Hepatic stellate cell (primary cell): Measurements from ENCODE around the gene SYTL5.

Experiments
- DNase-seq: peaks from one replicate; pipeline ENCODE4 v3.0.0; 2011; ENCODE audit warnings: low spot score

Gene SYTL5

DNA sequence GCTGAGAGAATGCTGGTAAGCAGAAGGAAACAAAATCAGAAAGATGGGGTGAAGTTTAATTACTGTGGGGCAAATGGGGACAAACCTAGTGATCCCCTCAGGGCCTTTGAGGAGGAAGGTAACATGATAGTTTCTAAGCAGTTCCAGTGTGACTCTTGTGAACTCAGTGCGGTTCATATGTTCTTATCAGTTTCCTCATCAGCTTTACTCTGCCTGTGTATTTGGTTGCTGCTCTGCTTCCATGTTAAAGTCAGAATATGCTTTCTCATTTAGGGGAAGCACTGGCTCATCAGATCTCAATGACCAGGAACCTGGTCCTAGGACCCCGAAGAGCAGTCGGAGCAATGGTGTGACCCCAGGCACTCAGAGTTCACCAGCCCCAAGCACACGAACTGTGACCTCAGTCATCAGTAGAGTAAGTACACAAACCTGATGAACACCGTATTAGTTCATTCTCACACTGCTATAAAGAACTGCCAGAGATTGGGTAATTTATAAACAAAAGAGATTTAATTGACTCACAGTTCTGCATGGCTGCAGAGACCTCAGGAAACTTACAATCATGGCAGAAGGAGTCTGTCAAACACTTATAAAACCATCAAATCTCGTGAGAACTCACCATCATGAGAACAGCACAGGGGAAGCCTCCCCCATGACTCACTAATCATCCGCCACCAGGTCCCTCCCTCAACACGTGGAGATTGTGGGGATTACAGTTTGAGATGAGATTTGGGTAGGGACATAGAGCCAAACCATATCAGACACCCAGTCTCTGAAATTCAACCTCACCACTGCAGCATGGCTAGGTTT is 83.0 kb downstream of the SYTL5 start:
- DNase-seq = no peak

DNA sequence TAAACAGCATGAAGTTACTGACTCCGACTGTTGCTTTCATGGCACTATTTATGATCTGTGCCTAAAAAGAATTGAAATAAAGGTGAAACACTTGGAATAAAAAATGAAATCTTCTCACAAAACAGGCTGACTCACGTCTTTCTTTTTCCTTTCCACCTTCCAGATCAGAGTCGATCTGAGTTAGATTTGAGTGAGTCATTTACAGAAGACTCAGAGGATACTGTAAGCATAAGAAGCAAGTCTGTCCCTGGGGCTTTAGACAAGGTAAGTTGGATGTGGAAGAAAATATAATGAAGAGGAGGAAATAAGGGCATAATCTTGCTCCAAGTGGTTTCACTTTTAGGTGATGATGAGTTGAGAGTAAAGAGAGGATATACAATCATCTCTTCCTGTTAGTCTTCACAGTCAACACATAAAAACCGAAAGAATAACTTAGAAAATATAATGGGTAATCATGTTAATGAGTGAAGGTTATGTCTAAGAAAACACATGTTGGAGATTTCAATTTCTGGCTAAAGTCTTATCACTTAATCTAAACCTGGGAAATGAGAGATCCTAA is 89.7 kb downstream of the SYTL5 start:
- no peak for DNase-seq

DNA sequence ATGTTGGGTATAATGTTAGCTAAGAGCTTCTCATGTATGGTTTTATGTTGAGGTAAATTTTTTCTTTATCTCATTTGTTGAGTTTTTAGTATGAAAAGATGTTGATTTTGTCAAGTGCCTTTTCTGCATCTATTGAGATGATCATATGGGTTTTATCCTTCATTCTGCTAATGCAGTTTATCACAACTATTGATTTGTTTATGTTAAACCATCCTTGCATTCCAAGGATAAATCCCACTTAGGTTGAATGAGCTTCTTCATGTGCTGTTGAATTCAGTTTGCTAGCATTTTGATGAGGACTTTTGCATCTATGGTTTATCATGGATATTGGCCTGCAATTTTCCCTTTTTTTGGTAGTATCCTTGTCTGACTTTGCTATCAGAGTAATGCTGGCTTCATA is 93.3 kb downstream of the SYTL5 start:
- DNase-seq = no peak

DNA sequence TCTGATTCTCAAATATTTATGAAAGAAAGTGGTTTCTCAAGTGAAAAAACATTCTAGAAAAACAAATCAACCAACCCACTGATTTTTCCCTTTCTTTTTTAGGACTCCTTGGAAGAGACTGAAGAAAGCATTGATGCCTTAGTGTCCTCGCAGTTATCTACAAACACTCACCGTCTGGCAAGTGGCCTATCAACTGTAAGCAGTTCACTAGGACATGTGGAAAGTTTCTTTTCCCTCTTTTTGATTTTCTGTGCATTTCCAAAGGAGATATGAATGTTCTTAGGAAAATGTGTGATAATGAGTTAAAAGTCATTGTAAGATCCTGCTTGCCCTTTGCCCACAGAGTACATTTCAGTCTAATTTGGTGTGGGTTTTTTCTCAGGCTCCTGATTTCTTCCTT is 95.9 kb downstream of the SYTL5 start:
- DNase-seq = no peak

DNA sequence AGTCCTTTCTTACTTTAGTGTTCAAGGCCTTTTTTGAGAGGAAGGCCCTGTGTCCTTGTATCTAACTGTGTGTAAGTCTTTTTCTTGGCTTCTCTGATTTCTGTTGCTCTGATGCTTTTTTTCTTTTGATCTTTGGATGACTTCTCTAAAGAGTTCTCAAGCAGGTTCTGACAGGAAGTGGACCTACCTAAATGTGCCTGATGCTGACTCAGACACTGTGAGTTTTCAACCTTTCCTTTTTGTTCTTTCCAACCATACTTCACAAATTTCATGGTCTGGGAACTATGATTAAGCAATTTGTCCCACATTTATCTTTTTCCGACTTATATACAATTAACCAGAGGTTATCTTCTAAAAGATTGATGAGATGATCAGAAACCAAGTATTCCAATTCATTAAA is 96.5 kb downstream of the SYTL5 start:
- DNase-seq = no peak

DNA sequence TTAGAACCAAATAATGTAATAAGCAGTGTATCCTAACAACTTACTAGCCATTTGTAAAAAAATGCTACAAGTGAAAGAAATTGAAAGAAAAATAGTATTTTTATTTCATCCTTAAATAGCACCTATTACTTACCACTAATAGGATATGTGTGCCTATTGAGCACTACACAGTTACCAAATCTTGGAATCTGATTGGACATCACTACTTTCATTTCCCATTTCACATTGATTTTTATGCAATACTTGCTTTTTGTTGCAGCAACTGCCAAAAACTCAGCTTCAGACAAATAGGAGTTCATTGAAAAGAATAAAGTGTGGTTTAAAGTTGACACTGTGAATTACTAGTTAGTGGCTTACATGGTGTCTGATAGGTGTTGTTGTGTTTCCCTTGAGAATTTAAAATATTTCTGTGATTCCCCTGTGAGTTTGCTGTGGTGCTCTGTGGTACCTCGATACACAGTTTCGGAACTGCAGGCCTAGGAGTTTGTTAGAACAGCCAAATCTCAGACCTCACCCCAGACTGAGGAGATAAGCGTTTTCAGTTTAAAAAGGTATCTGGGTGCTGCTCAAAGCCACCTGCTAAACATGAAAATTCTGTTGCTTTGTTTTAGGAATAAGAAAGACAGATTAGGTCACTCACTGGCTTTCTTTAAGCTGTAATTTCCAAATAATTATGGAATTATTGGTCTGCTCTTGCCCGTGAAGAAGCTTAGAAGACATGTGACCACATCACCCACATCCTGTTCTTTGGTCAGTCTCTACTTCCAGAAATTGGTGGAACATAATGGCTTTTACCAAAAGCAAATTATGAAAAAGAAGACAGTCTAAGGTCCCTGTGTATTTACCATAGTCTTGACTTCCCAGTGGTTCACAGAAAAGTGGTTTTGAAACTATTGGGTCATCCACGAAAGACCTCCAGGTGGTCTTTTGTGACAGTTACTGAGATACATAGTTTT is 97.8 kb downstream of the SYTL5 start:
- no peak for DNase-seq

DNA sequence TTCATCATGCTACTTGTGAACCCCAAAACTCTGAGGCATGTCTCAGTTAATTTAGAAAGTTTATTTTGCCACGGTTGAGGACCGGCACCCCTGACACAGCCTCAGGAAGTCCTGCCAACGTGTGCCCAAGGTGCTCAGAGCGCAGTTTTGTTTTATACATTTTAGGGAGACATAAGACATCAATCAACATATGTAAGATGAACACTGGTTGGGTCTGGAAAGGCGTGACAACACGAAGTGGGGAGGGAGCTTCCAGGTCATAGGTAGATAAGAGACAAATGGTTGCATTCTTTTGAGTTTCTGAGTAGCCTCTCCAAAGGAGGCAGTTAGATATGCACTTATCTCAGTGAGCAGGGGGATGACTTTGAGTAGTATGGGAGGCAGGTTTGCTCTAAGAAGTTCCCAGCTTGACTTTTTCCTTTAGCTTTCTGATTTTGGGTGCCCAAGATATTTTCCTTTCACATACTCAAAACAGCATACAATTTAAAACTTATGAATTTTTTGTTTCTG is 98.9 kb downstream of the SYTL5 start:
- DNase-seq = no peak

DNA sequence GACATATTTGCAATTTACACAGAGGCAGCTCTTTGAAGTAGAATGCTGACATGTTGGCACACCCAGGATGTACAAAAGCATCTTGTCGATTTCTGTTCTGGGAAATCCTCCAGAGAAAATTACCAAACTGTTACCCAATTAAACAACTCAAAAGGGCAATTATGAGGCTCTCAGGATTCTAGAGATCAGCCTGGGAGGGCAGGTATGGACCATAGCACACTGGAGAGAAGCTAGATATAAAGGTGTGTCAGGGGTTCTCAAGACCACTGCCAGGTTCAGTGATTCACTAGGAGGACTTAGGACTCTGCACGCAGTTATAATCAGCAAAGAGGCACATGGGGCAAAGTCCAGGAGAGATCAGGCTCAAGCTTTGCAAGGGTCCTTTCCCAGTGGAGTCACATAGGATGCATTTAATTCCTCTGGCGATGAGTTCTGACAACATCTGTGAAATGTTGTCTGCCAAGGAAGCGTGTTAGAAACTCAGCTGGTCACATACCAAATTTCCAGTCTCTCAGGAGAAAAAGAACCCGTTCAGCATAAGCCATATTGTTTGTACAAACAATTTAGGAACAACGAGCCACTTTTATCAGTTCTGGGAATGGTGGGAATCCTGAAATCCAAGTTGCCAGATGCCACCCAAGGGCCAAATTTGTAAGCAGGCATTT is 100.8 kb downstream of the SYTL5 start:
- DNase-seq = no peak

DNA sequence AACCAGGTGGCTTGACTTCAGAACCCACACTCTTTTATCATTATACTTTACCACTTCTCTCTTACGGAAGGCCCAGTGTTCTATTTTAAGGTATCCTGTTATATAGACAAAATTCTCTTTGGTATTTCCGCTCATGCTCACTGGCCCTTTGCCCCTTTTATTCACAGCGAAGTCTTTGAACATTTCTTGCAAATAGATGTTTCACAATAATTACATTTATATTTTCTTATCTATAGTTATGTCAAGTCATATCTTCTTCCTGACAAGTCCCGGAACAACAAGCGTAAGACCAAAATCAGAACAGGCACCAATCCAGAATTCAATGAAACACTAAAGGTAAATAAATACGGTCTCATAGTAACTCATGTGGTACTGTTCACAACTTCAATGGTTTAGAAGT is 102.0 kb downstream of the SYTL5 start:
- DNase-seq = no peak

DNA sequence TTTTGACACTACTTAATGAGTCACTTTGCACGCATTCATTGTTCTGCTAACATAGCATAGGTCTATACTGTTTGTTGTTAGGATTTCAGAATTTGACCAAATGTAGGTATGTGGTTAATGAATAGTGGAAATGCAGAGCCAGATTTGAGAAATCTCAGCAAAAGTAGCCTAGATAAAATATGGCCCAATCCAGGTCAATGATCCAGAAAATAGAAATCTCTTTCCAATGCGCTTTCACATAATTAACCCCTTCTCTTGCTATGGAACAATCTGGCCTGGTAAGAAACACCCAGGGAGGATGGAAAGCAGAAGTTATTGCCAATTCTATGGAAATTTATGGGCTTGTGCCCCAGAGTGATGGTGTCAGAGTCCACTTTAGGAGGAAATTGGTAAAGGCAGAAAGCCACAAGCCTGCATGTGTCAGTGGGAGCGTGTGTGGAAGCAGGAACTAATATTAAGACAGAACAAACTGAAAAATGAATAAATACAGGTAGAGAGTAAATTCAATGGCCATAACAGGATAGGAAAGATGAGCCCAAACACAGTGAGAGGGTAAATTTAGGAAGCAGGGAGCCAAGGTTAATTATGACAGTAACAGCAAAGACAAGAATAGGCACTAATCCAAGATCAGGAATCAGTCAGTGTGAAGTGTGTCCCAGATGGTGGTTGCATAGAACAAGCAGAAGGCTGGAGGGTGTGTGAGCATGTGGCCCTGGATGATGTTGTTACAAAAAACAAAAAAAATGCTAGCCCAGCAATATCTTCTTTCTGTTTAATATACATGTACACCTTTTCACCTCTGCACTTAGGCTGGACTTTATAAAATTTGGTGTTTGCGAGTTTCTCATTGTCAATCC is 102.9 kb downstream of the SYTL5 start:
- no peak for DNase-seq

DNA sequence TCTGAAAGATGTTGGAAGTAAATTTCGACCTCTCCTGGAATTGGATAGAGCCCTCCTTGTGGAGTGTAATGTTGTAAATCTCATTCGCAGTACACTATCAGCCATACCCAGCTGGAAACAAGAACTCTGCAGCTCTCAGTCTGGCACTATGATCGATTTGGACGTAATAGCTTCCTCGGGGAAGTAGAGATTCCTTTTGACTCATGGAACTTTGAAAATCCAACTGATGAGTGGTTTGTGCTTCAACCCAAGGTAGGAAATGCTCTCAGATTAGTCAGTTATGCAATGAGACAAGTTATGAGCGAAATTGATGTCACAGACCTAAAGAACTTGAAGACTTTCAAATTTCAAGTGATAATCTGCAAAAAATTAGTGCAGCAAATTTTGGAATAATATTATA is 103.9 kb downstream of the SYTL5 start:
- no peak for DNase-seq

DNA sequence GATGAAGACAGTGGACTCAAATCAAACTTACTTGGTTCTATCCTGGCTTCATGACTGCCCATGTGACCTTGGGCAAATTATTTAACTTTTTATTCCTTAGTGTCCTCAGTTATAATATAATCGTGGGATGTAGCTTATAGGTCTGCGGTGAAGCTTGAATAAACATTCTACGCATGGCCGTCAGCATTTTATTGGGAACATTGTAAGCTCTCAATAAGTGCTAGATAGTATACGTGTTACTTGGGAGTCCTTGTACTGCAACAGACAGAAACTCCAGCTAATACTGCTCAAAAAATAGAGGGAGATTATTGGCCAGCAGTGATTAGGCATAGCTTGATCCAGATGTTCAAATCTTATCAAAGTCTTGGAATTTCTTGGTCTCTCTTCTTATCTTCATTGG is 104.8 kb downstream of the SYTL5 start:
- DNase-seq = no peak

DNA sequence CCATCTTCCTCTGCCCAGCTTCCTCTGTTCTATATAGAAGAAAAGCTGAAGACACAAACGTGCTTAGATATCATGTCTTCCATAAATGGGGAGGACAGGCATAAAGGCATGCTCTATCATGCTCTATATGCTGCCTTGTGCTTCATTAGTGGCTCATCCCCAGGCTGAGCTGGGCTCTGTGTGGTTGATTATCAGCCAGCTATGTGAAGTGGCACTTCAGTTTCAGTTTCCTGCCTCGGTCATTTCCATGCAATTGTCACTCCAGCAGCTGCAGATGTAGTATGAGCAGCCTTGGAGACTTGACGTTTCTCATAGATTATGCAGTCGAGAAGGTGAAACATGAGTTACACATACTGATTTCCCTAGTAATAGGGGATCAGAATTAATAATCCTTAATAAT is 106.2 kb downstream of the SYTL5 start:
- DNase-seq = no peak

DNA sequence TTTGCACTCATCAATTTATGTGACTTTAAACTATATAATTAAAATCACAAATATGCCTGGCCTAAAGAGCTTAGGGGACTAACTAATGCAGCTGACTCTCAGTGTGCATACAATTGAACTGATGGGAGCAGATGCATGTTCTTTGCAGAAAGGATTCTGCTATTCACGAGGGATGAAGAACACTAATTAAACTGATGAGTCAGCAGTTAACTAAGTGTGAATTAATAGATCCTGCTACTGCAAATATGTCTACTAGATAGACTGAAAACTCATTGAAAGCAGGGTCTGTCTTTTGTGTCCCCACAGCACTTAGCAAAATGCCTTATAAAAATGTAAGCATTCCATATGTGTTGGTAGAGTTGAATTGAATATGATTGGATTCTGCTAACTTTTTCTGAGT is 110.4 kb downstream of the SYTL5 start:
- no peak for DNase-seq

DNA sequence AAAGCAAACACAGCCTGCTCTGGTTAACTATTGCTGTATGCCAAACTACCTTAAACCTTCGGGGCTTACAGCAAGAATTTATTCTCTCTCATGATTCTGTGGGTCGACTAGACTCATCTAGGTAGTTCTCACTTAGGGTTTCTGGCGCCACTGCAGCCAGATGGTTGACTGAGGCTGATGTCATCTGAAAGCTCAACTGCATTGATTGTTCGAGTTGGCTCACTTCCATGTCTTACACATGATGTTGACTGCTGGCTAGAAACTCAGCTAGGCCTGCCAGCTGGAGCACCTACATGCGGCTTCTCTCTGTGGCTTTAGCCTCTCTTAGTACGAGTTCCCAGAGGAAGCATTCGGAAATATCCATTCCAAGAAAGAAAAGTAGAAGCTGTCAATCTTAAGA is 111.1 kb downstream of the SYTL5 start:
- no peak for DNase-seq

DNA sequence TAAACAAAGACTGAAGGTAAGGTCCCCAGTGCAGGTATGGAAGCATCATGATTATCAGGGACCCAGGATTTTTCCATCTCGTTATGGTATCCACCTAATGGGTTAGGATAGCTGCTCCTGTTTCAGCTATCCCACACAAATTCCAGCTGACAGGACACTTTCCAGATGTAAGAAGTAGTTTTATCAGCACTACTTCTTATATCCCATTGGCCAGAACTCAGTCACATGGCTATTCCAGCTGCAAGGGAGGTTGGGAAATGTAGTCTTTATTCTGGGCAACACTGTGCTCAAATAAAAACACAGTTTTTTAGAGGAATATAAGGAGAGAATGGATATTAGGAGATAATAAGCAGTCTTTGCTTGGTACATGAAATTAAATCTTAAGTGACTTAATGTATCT is 117.6 kb downstream of the SYTL5 start:
- no peak for DNase-seq

DNA sequence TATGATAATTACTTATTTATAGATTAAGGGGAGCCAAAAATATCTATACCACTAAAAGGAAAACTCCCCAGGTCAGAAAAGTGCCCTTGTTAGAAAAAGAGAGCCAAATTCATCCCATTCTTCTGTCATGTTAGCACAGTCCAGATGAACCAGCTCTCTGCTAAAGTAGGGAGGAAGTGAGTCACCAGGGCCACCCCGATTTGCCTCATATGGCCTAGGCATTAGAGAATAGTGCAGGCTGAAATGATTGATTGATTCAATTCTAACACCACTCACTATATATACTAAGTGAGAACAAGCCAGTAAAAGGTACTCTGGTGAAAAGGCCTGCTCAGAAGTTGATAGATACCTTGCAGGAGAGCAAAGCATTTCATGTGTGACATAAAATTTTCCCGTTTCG is 119.8 kb downstream of the SYTL5 start:
- DNase-seq = no peak

DNA sequence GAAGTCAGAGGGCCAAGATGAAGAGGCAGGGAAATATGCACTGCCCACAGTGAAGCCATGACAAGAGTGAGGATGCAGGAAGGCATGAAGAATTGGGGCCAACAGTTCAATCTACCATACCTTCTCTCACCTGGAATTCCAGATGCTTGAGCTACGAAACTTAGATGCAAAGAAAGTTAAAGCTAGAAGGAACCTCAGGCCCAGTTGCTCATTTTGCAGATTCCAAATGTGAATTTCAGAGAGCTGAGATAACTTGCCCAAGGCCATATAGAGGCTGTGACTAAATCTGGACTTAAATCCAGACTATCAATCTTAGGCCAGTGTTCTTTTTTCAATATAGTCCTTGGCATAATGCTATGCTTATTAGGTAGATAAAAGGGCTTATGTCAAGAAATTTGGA is 121.6 kb downstream of the SYTL5 start:
- no peak for DNase-seq

DNA sequence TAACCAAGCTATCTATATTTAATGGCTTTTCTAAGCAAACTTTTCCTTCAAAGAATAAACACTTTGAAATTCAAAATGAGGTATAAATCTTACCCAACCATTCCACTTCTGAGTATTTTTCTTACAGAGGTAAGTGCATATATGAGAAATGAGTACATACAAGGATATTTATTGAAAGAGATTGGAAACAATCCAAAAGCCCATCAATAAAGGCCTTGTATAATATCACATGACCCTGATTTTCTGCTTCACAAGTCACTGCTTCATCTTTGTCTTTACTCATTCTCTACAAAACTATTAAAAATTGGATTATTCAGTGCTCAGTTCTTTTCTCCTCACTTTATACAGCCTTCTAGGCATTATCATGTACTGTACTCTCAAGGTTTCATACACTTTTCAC is 123.0 kb downstream of the SYTL5 start:
- DNase-seq = no peak

DNA sequence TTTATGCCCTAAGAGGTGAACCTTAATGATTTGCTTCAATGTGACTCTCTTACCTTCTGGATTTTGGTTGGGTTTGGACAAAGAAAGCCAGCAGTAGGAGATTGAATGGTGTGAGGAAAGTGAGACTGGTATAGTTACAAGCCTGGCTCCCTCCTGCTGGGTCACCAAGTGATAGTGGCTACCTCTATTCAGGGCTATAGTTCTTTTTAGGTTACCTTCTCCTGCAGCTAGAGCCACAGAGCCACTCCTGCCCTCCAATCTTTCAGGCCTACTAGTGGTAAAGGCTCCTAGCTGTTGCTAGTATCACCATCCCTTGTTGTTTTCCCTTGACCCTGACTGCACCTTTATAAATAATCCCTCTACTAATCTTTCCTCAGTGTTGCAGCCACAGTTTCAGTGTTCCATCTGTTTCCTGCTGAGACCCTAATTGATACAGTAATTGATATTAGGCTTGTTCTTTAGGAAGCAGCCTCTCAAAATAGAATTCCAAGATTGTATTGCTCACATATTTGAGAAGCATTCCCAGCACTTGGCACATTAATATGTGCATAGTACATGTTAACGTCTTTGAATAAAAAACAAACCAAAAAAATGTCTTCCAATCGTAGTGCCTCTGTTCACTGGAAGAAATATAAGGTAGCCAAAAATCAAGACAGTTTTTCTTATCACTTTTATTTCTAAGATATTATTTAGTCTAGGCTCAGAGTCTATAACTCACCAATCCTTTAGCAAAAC is 132.0 kb downstream of the SYTL5 start:
- DNase-seq = no peak

DNA sequence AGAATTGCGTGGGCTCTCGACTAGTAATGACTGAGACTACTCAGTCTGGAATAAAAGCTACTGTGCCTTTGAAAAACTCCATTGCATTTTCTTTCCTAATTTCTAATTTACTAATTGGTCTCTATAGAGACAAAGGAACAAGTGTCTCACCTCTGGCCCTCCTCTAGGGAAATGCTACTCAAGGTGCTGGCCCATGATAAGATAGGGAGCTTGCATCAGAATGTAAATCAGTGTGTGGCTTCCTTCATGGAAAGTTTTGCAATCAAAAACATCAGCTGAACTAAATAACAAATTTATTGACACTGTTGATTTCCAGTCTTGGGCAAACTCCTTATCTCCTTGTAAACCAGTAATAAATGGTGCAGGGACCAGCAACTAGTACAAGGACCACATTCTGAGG is 132.5 kb downstream of the SYTL5 start:
- DNase-seq = no peak
